Occipital lobe (tissue), 2 donors: Measurements from ENCODE around the gene ITGB5. TPM values are rescaled to one million over a fixed set of nuclear protein-coding genes. Genes with fewer than 3 reads are reported as not detected.

Source experiments
- DNase-seq: peaks from one replicate; lab custom pipeline; 2025; lab: John Stamatoyannopoulos, UW
- total RNA-seq: library from RNA; depleted of rRNA; stranded (reverse); fragments of >200 nt; gene quantifications from one replicate; pipeline ENCODE4 v1.2.3, GENCODE V29; 2014

The ITGB5 gene
- total RNA-seq, 1 donor from 2014 or later: 25.6 TPM

GRCh38 chr3:124773351-124774326, 113.5 kb downstream of the ITGB5 start:
- DNase-seq: no peak

DNA sequence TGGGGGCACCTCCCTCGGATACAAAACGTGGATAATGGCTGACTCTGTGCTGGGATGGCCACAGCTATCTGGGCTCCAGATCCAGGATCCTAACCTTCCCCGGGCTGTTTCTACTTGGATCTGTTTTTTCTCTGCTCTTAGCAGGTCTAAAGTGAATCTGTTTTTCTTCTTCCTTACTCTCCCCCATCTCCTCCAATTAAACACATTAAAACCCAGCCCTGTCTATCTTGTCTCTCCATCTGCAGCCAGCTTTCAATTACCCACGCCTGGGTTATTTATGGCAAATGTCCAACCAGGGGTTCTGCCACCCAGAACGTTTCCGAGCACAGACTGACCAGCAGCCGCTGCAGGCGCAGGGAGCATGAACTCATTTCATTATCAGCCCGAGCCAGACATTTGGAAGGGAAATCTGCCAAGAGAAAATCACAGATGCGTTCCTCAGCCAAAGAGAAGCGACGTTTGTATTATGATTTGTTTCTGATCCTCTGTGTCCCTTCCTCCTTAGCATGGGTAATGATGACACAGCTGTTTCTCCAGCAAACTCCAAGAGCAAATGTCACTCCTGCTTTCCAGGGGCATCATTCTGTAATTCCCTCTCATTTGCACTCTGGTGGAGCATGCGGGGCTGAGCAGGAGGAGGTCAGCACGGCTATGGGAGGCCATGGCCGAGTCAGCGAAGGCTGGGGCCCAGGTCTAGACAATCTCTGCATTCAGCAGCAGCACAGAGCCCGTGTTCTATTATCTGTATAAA, 114.9 kb downstream of the ITGB5 start:
- peak; percentile 68 for DNase-seq

- no peak for DNase-seq
These were observed 116.1 kb downstream of the ITGB5 start for GRCh38 chr3:124771083-124771445.

DNA sequence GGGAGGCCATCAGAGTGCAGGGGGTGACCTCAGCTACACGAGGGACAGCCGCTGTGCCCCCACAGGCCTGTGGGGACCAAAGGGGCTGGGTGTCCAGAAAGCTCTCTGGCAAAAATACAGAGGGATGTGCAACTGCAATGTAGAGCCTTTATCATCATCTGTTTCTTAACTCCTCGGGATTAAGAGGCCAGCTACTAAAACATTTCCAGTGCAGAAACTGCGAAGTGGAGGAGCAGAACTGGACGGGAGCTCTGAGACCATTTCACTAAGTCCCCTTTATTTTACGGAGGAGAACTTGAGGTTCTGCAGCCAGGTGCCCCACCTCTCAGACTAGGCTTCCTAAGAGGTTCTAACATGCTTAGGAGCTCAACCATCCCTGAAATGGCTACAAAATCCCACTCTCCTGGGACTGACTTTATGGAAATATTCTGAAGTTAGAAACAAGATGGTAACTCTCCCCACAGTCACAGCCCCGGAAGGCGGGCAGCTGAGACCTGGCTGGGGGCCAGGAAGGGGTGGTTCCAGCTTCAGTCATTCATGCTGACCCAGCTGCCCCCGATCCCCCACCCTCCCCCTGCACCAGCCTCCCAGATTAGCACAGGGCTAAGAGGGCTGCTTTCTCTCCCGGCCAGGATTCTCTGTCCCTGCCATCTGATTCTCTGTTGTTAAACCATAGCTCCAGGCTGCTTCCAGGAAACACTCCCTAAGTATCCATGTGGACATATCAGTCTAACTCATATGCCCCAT, 116.7 kb downstream of the ITGB5 start:
- DNase-seq: no peak

DNA sequence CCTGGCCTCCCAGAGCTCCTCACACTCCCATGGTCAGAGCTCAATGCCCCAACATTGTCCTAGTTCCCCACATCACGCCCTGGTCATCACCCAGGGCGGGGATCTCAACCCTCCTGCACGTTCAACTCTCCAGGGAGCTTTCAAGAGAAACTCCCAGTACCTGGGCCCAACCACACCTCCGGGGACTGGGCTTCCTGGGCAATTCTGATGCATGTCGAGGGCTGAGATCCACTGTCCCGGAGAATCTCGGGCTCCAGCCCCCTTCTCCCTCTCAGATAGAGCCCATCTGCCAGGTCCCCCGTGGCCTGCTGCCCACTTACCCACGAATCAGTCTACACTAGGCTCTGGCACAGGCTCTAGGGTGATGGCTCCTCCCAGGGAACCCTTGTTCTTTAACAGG, 117.7 kb downstream of the ITGB5 start:
- no peak for DNase-seq

- DNase-seq: no peak
These were observed 118.4 kb downstream of the ITGB5 start for GRCh38 chr3:124768812-124769211.

GRCh38 chr3:124767691-124768090, 119.5 kb downstream of the ITGB5 start:
- DNase-seq: no peak

DNA sequence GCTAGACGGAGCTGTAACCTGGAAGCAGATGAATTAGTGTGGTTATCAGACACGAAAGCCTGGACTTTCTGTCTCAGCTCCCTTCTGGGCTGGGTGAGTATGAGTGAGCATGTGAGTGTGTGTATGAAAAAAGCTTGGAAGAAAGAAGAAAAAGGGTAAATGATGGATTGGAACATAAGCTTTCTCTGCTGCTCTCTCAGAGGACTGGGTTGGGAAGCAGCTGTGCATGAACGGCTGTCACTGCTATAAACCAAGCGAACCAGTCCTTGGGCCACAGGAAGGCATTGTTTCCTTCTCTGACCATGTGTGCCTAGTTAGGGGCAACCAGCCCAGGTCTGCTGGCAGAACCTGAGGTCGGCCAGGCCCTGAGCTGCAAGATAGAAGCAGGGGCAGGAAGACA, 119.9 kb downstream of the ITGB5 start:
- DNase-seq: no peak

DNA sequence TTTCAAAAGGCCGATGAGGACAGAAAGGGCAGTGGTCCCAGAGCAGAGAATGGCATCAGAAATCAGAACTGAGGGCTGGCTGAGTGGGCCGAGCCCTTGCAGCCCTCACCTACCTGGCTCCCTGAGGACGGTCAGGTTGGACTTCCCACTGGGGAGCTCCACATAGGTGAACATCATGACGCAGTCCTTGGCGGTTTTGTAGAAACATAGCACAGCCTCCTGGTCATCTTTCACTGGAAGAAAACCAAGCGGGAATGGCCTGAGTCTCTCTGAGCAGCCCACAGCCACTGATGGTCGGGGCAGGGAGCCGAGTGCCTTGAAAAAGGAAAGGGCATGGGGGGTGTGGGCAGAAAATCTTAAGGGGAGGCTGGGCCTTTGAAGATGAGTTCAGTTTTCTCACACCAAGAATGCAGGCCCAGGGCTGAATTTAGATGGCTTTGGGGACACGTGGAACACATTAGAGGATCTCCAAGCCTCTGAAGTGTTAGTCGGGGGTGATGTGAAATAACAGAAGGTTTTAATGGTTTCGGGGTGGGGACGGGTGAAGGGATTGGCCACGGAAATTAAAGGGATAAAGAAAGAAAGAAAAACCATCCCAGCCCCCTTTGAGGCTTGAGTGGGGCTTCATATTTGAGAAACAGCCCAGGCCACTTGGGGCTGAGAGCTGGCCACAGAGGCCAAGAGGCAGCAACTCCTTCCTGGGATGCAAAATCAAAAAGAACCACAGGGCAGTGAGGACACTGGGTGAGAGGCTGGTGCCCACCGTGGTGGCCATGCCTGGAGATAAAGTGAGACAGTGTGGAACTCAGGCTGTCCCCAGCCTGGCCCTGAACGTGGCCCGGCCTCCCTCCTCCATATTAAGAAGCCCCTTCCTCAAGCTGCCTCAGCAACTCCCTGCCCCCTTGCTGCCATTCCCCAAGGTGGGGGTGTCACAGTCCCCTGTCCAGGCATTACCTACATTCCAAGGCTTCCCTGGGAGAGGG, 120.8 kb downstream of the ITGB5 start:
- no peak for DNase-seq

- no peak for DNase-seq
These were observed 121.8 kb downstream of the ITGB5 start for GRCh38 chr3:124765197-124765840.

DNA sequence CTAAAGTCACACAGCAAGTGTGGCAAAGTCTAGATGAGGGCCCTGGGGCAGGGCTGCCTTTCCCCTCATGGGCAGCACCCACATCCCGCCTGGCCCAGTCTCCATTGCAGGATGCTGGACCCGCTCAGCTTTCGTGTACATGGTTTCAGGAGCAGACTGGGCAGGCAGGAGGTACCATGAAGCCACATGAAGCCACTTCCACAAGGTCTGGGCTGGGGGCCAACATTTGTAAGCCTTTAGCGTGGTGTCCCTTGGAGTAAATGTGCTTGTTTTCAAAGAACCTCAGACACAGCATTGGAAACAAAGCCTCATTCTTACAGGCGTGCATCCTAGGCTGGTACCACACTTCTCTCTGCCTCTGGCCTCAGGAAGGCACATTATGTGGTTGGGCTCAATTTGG, 122.4 kb downstream of the ITGB5 start:
- DNase-seq: no peak

- DNase-seq: no peak
These were observed 123.4 kb downstream of the ITGB5 start for GRCh38 chr3:124763644-124764358.

DNA sequence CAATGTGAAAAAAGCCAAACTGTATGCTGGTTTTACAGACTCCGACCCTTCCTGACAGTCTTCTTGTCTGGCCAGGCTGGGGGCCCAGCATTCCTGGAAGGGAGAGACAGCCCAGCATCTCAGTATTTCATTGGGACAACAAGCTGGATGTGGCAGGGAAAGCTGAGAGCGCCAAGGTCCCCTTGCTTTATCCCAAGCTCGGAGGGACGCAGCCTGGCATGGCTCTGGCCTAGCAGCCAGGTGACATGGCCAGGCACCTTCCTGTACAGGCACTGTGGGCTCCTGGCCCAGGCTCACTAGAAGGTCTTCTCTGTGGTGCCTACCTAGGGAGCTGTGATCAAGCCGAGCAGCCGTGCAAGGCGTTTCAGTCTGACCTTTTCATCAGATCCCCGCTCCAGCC, 124.0 kb downstream of the ITGB5 start:
- DNase-seq: no peak

- DNase-seq: no peak
These were observed 124.5 kb downstream of the ITGB5 start for GRCh38 chr3:124762661-124763011.

GRCh38 chr3:124761935-124762660, 125.1 kb downstream of the ITGB5 start:
- DNase-seq: no peak

DNA sequence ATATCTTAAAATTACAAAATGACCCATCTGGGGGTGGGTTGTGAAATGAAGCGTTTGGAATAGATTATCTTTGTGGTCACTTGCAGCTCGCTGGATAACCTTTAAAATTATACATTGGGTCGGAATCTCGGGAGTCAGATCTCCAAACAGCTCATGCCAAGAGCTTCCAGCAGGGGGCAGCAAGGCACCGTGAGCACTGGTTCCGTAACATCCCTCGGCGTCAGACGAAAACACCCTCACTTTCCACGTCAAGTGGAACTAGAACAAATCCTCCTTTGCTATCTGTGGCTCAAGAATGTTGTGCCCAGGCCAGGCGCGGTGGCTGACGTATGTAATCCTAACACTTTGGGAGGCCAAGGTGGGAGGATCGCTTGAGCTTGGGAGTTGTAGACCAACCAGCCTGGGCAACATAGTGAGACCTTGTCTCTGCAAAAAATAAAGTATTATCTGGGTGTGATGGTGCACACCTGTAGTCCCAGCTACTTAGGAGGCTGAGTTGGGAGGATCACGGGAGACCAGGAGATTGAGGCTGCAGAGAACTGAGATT, 125.8 kb downstream of the ITGB5 start:
- DNase-seq: peak; percentile 54

DNA sequence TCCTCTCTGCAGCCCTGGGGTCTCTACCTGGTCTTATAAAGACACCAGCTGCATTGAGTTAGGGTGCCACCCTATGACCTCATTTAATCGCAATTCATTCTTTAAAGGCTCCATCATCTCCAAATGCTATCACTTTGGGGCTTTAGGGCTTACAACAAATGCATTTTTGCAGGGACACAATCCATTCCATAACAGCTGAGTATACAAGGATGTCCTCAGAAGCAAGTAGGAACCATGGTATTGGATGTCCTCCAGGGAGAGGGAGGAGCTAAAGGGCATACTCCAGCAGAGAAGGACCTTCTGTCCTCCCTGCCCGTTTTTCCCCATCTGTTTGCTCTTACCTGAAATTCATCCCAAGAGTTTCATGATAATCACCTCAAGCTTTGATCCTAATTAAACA, 126.6 kb downstream of the ITGB5 start:
- DNase-seq: no peak

GRCh38 chr3:124759666-124760401, 127.3 kb downstream of the ITGB5 start:
- no peak for DNase-seq
